Gastroesophageal sphincter (tissue), 3 donors: ENCODE data around the gene MTUS2.

Experiments
- CTCF ChIP-seq, 4 experiments: fragments of 200-600 bp in 2 of 4; fragments of 450-650 bp in 2 of 4; sonication (generic) in 1 of 4; IDR thresholded peaks; one replicate each; pipeline ENCODE4 v1.5.1; 2017 to 2019; ENCODE audit warnings: antibody characterized with exemption in 4 of 4, mild to moderate bottlenecking in 2 of 4, moderate library complexity in 2 of 4
- POLR2AphosphoS5 ChIP-seq: sonication (generic); formaldehyde crosslinking; IDR thresholded peaks from one replicate; pipeline ENCODE4 v1.6.1; 2017; ENCODE audit warnings: antibody characterized with exemption

- TF ChIP-seq CTCF (IDR thresholded peaks at IDR 0.05), result no peak
- TF ChIP-seq POLR2AphosphoS5, result no peak
Observed at GRCh38 chr13:29021717-29022116, 201.6 kb downstream of the MTUS2 start.
